OCI-LY1 (cell line): ENCODE results near the gene CNTD1.

Experiments used
- CTCF ChIP-seq: fragments of 200-600 bp; sonication (generic), shearing (Covaris generic); IDR thresholded peaks from 2 replicates; pipeline ENCODE4 v1.5.1; 2017; ENCODE audit warnings: mild to moderate bottlenecking, antibody characterized with exemption, low read length, moderate library complexity, mixed read lengths
- EZH2 ChIP-seq: fragments of 200-600 bp; sonication (generic), shearing (Covaris generic); IDR thresholded peaks from 2 replicates; pipeline ENCODE4 v1.8.0; 2017; ENCODE audit warnings: borderline replicate concordance, mixed run types, mild to moderate bottlenecking, antibody characterized with exemption, low read length, moderate library complexity, mixed read lengths

GRCh38 chr17:42760652-42761581 is 37.7 kb upstream of the CNTD1 start, which contains the start of gene RAMP2:
- TF ChIP-seq EZH2 (no peak), CTCF (no peak)
